Measurements from ENCODE around the gene NUP62.
"Not testable (repeated sequence)": the region's sequence is repeated elsewhere in the genome, so short reads cannot be mapped to it uniquely, and the experiment has no call there.

NUP62 gene

DNA sequence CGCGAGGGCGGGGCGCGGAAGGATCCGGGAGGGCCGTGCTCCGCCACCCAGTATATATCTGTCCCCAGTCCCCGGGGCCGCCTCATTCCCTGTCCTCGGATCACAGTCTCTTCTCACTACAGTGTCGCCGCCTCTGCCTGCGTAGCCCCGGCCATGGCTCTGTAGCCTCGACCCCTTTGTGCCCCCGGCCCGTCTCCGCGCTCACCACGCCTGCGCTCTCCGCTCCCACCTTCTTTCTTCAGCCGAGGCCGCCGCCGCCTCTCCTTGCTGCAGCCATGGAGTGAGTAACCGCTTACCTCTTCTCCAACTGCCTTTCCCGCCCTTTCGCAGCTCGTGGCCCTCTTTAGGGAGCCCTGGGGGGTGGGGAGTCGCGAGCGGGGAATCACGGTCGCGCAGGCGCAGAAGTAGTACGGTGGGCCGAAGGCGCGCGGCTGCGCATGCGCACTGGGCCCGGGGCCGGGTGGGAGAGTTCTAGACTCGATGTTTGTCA is at the start of gene NUP62, which contains the start of gene ATF5:
TSS of gene NUP62 (minus strand) at position 384 of the 490 bp plus-strand sequence. CDS start 19,697 bp downstream, outside the sequence.
TSS of gene ATF5 (plus strand) at position 85 of the 490 bp plus-strand sequence. CDS start 1,646 bp downstream, outside the sequence.
- DNase-seq = peak; percentile 91

DNA sequence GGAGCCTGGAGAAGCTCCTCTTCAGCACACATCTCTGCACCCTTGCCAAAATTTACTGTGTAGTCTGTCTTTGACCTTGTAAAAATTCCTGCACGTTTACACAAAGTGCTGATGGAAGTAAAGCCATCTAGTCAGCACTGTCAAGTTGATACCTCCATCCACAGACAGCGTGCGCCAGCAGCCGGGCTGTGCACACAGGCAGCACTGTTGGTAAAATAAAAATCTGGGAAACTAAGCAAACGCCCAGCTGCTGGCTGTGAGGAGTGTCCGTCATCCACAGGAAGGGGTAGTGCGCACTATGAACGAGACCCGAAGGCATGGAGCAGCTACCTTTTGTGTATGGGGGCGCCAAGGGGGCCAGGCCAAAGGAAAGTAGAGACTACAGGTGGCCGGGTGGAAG is 49.0 kb upstream of the NUP62 start:
- DNase-seq = no peak

- no peak for DNase-seq
These were observed 48.6 kb upstream of the NUP62 start for GRCh38 chr19:49977881-49978280.

DNA sequence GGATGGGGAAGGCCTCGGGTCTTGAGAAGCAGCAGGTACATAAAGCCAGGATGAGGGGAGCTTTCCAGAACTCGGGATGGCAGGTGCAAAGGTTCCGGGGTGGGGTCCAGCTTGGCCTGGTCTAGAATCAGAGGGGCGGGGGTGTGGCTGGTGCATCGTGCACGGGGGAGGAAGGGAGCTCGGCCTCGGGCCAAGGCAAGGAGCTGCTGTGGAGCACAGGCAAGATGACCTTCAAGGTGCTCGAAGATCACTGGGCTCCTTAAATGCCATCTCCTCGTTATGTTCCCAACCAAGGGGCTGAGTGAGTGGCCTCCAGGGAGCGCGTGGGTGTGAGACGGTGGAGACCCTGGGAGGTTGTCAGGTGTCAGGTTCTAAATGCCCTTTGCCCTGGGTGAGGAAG is 47.8 kb upstream of the NUP62 start:
- no peak for DNase-seq

DNA sequence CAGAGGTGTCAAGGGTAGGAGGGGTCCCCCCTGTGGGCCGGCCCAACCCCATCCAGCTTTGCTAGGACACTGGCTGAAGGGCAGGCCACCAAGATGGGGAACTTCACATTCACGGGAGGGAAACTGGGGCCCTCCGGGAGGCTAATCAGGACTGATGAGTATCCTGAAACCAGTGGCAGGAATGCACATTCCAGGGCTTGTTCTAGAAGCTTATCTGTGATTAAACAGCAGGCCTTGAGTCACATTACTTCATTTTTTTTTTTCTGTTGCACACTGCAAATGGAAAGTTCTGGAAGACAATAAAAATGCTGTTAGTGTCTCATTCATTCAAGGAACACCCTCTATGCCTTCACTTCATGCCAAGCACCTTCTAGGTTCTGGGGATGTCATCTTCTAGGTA is 47.2 kb upstream of the NUP62 start:
- DNase-seq = no peak

- DNase-seq = no peak
These were observed 45.7 kb upstream of the NUP62 start for GRCh38 chr19:49975051-49975450.

- no peak for DNase-seq
These were observed 44.7 kb upstream of the NUP62 start for GRCh38 chr19:49973987-49974386.

DNA sequence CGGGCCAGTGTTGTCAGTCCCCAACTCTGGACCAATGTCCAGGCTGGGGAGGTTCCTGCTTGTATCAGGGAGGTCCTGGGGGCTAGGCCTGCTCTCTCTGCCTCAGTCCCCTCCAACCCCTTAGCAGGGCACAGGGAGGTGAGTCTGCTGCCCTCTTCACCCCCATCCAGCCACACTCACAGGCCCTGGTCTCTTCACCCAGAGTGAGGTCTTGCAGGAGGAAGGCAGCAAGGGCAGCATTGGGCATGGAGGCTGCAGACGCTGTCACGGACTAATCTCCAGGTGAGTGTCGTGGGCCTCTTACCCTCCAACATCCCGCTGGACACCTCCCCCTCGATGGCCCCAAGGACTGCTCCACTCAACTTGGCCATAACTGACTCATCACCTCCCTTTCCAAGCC is 43.5 kb upstream of the NUP62 start:
- no peak for DNase-seq

DNA sequence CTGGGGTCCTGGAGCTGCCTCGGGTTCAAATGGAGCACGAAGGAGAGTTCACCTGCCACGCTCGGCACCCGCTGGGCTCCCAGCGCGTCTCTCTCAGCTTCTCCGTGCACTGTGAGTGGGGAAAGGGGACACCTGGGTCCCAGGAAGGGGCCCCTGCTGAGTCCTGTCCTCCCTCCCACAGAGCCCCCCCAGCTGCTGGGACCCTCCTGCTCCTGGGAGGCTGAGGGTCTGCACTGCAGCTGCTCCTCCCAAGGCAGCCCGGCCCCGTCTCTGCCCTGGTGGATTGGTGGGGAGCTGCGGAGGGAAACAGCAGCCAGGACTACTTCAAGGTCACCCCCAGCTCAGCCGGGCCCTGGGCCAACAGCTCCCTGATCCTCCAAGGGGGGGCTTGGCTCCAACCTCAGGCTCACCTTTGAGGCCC is 42.7 kb upstream of the NUP62 start:
- no peak for DNase-seq

DNA sequence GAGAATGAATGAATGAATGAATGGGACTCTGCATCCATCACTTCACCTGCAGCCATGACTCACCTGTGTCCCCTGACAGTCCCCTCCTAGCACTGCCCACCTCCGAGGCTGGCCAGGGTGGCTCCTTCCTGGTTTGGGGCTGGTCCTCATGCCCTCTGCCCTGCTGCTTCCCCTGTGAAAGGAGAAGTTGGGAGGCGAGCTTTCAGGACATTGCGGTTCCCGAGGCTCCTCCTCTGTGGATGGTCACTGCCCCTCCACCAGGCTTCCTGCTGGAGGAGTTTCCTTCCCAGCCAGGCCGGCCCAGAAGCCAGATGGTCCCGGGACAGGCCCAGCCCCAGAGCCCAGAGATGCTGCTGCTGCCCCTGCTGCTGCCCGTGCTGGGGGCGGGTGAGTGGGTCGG is 40.1 kb upstream of the NUP62 start:
- DNase-seq = not testable (repeated sequence)

DNA sequence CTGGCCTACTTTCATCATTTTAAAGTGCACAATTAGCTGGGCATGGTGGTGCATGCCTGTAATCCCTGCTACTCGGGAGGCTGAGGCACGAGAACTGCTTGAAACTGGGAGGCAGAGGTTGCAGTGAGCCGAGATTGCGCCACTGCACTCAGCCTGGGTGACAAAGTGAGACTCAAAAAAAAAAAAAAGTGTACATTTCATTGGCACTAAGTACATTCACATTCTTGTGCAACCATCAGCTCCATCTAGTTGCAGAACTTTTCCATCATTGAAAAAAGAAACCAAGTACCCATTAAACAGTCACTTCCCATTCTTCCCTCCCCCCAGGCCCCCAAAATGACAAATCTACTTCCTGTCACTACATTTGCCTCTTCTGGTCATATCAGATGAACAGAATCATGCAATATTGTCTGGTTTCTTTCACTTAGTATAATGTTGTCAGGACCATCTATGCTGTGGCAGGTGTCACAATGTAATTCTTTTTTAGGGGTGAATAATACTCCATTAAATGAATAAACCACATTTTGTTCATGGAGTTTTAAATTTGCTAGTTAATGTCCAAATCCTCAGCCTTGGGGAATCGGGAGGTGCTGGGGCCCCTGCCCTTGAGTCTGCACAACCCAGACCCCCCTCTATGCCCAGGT is 39.1 kb upstream of the NUP62 start:
- DNase-seq = no peak

- DNase-seq = not testable (repeated sequence)
These were observed 31.7 kb upstream of the NUP62 start, which contains the start of gene SIGLEC11 for GRCh38 chr19:49960980-49961379. Gene SIGLEC11, minus strand, starts transcription at chr19:49961172. Its CDS starts 91 bp downstream, at chr19:49961081.

DNA sequence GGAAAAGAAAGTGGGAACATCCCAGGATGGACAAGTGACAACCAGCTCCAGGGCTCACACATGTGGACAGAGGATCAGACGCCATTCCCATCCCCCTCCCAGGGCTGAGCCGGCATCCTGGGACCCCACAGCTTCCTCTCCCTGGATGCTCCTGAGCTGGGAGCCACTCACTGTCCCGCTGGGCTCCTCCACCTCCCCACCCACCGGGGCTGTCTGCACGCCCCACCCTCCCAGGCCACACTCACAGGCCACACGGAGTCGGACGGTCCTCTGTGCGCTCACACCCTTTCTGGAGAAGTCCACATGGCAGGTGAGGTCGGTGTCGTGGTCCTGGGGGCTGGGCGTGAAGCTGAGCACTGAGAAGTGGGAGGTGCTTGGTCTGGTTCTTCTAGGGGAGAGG is 30.6 kb upstream of the NUP62 start:
- not testable (repeated sequence) for DNase-seq

GRCh38 chr19:49958596-49958995 is 29.3 kb upstream of the NUP62 start:
- not testable (repeated sequence) for DNase-seq

- not testable (repeated sequence) for DNase-seq
These were observed 28.8 kb upstream of the NUP62 start for GRCh38 chr19:49958144-49958543.

GRCh38 chr19:49957262-49957915 is 28.1 kb upstream of the NUP62 start:
- DNase-seq = no peak

DNA sequence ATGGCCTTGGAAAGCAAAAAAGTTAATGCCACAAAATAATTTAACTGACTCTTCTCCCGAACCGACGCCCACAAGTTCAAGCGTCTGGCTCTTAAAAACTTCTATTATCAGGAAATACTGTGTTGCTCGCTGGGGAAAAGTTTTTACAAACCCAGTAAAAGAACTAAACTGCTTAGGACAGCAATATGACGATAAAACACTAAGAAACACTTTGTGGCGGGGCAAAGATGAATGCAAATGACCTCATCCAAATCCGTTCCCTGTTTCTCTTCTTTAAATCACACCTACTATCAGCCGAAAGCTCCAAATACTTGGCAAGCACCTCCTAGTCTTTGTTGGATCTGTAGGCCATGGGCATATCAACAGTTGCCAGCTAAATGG is 26.8 kb upstream of the NUP62 start:
- DNase-seq = no peak

DNA sequence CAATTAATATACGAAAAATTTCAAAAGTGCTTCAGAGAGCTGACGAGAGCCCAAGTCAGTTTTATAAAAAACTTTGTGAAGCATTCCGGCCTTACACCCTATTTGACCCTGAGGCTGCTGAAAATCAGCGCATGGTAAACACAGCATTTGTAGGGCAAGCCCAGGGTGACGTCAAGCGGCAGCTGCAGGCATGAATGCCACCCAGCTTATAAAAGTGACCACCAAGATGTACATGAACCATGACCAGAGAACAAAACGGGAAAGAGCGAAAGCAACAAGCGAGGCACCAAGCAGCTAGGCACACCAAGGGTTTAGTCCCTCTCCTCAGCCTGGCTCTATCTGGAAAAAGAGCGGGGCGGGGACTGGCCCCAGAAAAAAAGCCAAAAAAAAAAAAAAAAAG is 25.6 kb upstream of the NUP62 start:
- no peak for DNase-seq

DNA sequence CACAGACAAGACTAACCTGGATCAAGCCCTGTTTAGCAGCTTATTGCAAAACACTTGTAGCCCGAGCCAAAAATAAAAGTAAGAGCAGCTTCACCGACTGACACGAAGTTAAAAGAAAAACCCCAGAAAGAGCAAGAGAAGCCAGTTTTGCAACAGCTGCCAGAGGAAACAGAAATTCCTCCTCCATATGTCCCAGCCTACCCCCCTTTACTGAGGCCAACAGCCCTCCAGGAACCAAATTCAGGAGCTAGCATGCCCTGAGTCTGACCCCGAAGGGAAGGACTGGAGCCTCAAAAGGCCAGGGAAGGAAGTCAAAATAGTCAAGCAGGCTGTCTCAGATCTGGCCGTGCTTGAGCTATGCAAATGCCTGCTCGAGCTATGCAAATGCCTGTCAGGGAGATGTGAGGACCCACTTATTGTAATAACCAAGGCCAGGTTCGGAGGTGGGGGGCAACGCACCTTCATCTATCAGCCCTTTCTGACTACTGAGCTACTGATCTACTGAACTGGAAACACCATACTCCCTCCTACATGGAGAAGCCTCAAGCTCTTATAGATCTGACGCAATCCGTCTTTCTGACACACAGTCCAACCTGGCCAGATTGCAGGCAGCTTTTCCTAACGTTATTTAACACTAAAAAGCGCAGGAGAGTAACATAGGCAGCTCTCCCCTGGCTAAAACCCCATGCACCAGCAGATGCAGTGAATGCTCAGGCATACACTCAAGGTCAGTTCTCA is 25.0 kb upstream of the NUP62 start:
- DNase-seq = no peak

- no peak for DNase-seq
These were observed 24.1 kb upstream of the NUP62 start for GRCh38 chr19:49953416-49953815.

DNA sequence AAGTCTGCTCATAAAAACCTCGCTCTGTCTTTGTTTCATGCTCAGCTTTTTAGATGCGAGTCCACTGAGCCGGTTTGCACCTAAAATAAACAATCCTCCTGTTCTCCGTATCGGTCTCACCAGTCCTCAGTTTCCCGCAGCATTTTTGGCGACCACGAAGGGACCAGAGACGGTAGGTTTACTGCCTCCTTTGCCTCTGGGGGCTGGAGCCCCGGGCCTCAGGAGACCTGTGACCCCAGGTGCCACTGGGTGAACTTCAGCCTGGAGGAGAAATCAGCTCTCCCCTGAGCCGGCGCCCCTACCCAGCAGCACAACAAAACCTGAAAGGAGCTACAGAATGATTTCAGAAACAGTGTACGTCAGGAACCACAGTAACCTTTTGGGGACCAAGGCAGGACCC is 23.6 kb upstream of the NUP62 start:
- DNase-seq = no peak

DNA sequence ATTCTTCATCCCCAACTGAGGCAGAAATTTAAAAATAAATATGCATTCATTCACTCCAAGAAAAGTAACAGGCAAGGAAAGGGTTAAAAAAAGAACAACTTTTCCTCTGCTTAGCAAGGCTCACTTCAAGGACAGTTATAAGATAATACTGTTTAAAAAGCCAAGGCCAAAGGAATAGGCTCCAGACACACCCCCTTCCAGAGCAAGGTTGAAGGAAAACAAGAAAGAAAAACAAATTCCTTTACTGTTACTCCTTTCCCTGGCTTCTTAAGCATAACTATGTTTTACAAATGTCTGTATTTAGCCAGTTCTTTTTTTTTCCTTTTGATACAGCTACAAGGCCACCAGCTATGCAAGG is 23.2 kb upstream of the NUP62 start:
- no peak for DNase-seq

DNA sequence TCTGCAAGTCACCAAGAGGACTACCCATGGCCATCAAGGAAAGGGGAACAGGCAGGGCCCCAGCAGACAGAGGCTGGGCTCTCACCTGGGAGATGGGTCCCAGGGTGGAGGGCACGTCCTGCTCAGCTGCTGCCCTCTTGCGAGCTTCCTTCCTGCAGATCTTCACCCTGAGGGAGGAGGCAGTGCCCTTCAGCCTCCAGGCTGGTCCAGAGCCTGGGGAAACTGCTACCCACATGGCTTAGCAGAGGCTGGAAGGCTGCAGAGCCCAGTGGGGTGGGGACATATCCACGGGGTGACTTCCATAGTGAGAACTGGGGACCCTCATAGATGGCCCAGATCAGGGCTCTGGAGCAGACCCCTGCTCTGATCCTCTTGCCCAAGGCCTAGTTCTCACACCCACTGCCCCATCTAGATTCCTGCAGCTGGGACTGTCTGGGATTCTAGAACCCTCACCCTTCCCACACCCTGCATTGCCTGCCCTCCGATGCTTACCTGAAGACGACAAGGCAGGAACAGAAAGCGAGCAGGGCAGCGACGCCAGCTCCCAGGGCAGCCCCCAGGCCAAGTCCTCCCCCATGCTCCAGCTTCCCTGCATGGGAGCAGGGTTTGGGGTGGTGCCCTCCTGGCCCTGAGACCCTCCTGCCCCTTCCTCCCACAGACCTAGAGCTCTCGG is 22.6 kb upstream of the NUP62 start:
- no peak for DNase-seq
